ENCODE measurements around the gene KCTD13. TPM values are rescaled to one million over a fixed set of nuclear protein-coding genes. Genes with fewer than 3 reads are reported as not detected.
"Not testable (repeated sequence)": the region's sequence is repeated elsewhere in the genome, so short reads cannot be mapped to it uniquely, and the experiment has no call there.

Gene KCTD13
- total RNA-seq, 2 donors from 2014 or later, result 14.3 to 49.1 TPM

DNA sequence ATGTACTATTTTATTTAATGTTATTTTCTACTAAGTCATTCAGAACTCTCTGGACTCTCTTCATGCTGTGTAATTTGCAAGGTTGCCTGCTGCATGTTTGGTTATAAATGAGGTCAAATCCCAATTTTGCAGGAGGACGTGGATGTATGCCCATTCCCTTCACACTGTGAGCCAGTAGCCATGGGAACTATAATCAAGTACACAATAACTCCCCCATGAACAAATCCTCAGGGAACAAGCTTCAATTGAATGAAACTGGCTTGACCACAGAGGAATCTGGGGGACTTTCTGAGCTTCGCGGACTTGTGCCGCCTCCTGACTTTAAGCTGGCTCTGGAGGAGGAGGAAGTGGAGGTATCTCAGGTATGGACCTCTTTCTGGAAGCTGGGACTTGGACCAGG is 14.6 kb upstream of the KCTD13 start:
- intact Hi-C loops (cut with DNase I), result no loop called here
- no peak overlapping the region for H3K4me3 ChIP-seq
- H3K27me3 ChIP-seq, result no peaks in the 10 kb centered on the region
- no peaks in the 10 kb centered on the region for H3K36me3 ChIP-seq (replicated peaks in 1 of 2; ENCODE audit: insufficient read depth in 1 of 2, low read depth in 2 of 2)
- WGBS, 2 donors, result 30 to 49% methylated on average over 4 of the region's 4 CpGs
- no peak overlapping the region for H3K27ac ChIP-seq
- no peaks in the 10 kb centered on the region for H3K9me3 ChIP-seq
- no peak for DNase-seq
- TF ChIP-seq, protein P1, sequence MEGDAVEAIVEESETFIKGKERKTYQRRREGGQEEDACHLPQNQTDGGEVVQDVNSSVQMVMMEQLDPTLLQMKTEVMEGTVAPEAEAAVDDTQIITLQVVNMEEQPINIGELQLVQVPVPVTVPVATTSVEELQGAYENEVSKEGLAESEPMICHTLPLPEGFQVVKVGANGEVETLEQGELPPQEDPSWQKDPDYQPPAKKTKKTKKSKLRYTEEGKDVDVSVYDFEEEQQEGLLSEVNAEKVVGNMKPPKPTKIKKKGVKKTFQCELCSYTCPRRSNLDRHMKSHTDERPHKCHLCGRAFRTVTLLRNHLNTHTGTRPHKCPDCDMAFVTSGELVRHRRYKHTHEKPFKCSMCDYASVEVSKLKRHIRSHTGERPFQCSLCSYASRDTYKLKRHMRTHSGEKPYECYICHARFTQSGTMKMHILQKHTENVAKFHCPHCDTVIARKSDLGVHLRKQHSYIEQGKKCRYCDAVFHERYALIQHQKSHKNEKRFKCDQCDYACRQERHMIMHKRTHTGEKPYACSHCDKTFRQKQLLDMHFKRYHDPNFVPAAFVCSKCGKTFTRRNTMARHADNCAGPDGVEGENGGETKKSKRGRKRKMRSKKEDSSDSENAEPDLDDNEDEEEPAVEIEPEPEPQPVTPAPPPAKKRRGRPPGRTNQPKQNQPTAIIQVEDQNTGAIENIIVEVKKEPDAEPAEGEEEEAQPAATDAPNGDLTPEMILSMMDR (IDR thresholded peaks at IDR 0.05), result no peak
- TF ChIP-seq POLR2A (IDR thresholded peaks at IDR 0.05), result no peak
- peaks cover 10% of the 10 kb centered on the region for H3K4me1 ChIP-seq
- no peak for ATAC-seq

DNA sequence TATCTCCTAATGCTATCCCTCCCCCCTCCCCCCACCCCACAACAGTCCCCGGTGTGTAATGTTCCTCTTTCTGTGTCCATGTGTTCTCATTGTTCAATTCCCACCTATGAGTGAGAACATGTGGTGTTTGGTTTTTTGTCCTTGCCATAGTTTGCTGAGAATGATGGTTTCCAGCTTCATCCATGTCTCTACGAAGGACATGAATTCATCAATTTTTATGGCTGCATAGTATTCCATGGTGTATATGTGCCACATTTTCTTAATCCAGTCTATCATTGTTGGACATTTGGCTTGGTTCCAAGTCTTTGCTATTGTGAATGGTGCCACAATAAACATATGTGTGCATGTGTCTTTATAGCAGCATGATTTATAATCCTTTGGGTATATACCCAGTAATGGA is 5.7 kb upstream of the KCTD13 start:
- H3K36me3 ChIP-seq (replicated peaks in 1 of 2; ENCODE audit: insufficient read depth in 1 of 2, low read depth in 2 of 2); H3K9me3 ChIP-seq; ATAC-seq; intact Hi-C loops (cut with DNase I); H3K4me3 ChIP-seq; DNase-seq; H3K4me1 ChIP-seq; H3K27me3 ChIP-seq; H3K27ac ChIP-seq: not testable (repeated sequence)
- 89 to 97% methylated on average over 2 of the region's 2 CpGs for WGBS, 2 donors

DNA sequence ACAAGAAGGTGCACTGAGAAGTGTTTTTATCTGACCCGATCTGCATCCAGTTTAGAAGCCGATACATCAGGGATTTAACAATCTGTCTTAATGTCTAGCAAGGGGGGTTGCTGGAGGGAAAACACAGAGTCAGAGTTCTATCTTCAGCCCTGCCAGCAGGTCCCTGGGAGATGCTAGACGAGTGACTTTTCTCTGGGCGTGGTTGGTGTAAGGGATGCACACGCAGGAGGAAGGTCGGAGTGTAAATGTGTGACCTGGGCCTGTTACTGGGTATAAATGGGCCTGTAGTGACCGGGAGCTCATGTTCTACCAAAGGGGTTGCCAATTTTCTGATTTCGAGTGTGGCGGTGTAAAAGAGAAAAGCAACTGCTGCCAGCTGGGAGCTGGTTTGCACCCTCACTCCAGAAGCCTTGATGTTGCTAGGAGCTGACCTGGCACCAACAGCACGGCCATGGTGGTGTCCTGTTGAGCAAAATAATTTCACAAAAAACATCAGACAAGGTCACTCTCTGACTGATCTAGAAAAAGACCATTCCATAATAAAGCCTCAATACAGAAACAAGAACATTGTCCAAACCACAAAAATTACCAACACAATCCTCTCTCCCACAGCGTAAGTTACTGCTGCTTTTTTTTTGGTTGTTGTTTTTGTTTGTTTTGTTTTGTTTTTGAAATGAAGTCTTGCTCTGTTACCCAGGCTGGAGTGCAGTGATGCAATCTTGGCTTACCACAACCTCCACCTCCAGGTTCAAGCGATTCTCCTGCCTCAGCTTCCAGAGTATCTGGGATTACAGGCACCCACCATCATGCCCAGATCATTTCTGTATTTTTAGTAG is 1.3 kb upstream of the KCTD13 start:
- TF ChIP-seq, protein P1 (IDR thresholded peaks at IDR 0.05), result no peak
- Histone ChIP-seq H3K9me3 (no peaks in the 10 kb centered on the region), H3K27me3 (no peaks in the 10 kb centered on the region), H3K4me1 (peaks cover 23% of the 10 kb centered on the region), H3K4me3 (no peak overlapping the region), H3K36me3 (replicated peaks in 1 of 2; ENCODE audit: insufficient read depth in 1 of 2, low read depth in 2 of 2) (no peaks in the 10 kb centered on the region), H3K27ac (peak overlapping the region; percentile 35 to 94 (median 80))
- 47 to 48% methylated on average over 12 of the region's 12 CpGs for WGBS, 2 donors
- DNase-seq (no peak), ATAC-seq (no peak)
- intact Hi-C loops (cut with DNase I), result no loop called here

DNA sequence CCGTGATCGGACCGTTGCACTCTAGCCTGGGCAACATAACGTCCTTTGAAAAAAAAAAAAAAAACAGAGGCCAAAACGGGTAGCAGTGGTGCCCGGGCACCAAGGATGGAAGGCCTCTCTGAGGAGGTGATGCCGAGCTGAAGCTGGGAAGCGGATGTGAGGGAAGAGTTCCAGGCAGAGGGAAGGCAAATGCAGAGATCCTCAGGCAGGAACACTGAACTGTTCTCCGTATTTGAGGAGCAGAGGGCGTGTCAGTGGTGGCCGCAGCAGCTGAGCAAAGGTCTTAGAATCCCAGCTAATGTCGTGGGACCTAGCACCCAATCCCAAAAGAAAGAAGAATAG is 656 bp upstream of the KCTD13 start:
- intact Hi-C loops (cut with DNase I), result no loop called here
- TF ChIP-seq POLR2A (IDR thresholded peaks at IDR 0.05), result no peak
- TF ChIP-seq, protein P1 (IDR thresholded peaks at IDR 0.05), result no peak

DNA sequence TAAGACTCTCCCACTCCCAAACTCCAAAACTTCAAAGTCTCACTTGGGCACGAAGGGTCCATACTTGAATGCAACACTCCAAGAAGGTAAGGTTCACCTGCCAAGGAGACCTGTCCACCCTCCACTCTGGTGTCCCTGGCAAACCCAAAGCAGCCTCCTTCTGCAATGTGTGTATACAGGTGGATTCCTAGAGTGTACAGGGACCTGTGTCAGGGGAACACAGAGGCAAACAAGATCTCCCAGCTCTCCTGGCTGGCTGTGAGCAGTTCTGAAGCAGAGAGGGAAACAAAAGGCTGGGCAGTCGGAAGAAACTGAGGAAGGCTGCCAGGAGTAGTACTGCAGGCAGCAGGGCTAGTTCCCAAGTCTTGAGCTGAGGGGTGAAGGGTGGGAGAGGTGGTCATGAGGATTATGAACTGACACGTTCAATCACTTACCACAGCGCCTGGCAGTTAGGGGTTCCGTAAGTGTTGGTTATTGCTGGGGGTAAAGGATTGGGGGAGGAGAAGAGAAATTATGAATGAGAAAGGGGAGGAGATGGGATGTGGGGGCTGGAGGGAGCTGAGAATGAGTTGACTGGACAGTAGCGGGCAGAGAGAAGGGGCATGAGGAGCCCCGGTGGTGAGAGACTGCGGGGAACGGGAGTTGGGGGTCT is 795 bp downstream of the KCTD13 start:
- Histone ChIP-seq H3K4me1 (peaks cover 23% of the 10 kb centered on the region), H3K4me3 (peak overlapping the region; percentile 91 to 98), H3K36me3 (replicated peaks in 1 of 2; ENCODE audit: insufficient read depth in 1 of 2, low read depth in 2 of 2) (peaks cover 0 to 3% of the 10 kb centered on the region in 2 donors), H3K27me3 (no peaks in the 10 kb centered on the region), H3K27ac (peak overlapping the region in 2 of 4 donors; percentile 70 to 90), H3K9me3 (no peaks in the 10 kb centered on the region)
- 3 to 7% methylated on average over 9 of the region's 9 CpGs for WGBS, 2 donors
- intact Hi-C loops (cut with DNase I), result no loop called here
- DNase-seq (no peak), ATAC-seq (no peak)
- no peak for TF ChIP-seq POLR2A (IDR thresholded peaks at IDR 0.05)
- TF ChIP-seq, protein P1 (IDR thresholded peaks at IDR 0.05), result no peak

More for the DNA sequence above, 656 bp upstream of the KCTD13 start:
- DNase-seq (peak; percentile 39 to 63 (median 58)), ATAC-seq (peak; percentile 39)
- Histone ChIP-seq H3K4me1 (peaks cover 23% of the 10 kb centered on the region), H3K36me3 (replicated peaks in 1 of 2; ENCODE audit: insufficient read depth in 1 of 2, low read depth in 2 of 2) (no peaks in the 10 kb centered on the region), H3K4me3 (peak overlapping the region; percentile 91 to 98), H3K9me3 (no peaks in the 10 kb centered on the region), H3K27ac (peak overlapping the region; percentile 70 to 94 (median 85)), H3K27me3 (no peaks in the 10 kb centered on the region)
- WGBS, 2 donors, result 0 to 3% methylated on average over 12 of the region's 12 CpGs

Data from body of pancreas (tissue), 4 donors.